Measurements from ENCODE around the gene AOC1. TPM values are rescaled to one million over a fixed set of nuclear protein-coding genes. Genes with fewer than 3 reads are reported as not detected.

Gene AOC1
- total and polyA plus RNA-seq, 10 of the 15 experiments (the other 5 are each of a cell fraction or from before 2014, with no cell fraction given), result 0.07 TPM; not detected in 9

- in situ Hi-C loops (cut with MboI) (no loop called here), intact Hi-C loops (cut with micrococcal nuclease; ENCODE audit: unreplicated experiment) (no loop called here)
- 38% methylated on average over 7 of the region's 7 CpGs for WGBS (ENCODE audit: insufficient coverage, insufficient replicate concordance, low lambda C conversion rate, missing lambda C conversion rate)
- no peak overlapping the region for H3K4me2 ChIP-seq (ENCODE audit: control insufficient read depth, insufficient read depth)
- ChIA-PET POLR2A (no interaction called here), SMC1A (ENCODE audit: uncharacterized antibody, unreplicated experiment) (no interaction called here), CTCF (interaction anchor here (1.0 to 1.2 kb wide), 2 partner anchors 29 to 56 kb away, joined by 3 to 4 read pairs; no protein-coding TSS in a partner anchor), RAD21 (ENCODE audit: unreplicated experiment) (interaction anchor here (1.0 kb wide), 1 partner anchor 33 kb away, joined by 4 read pairs; no protein-coding TSS in a partner anchor)
- no peak for ATAC-seq
- no peak overlapping the region for H2AFZ ChIP-seq (ENCODE audit: control insufficient read depth, low read depth, low read length)
- H3K9ac ChIP-seq (ENCODE audit: control insufficient read depth, insufficient read depth, low read length), result no peak overlapping the region
- no peak overlapping the region for H3K4me3 ChIP-seq
- no TSS peak for BruUV-seq (replicated peaks)
- H4K20me1 ChIP-seq (ENCODE audit: control insufficient read depth, insufficient read depth), result no peaks in the 10 kb centered on the region
- DNase-seq (ENCODE audit: low read depth, low spot score), result no peak
- H3K27ac ChIP-seq (ENCODE audit: control insufficient read depth, insufficient read depth), result no peak overlapping the region
- no peaks in the 10 kb centered on the region for H3K36me3 ChIP-seq (ENCODE audit: control insufficient read depth in 2 of 2, insufficient read depth in 2 of 2, low read length in 1 of 2)
- no peaks in the 10 kb centered on the region for H3K4me1 ChIP-seq (ENCODE audit: control insufficient read depth, insufficient read depth, low read length)
- H3K27me3 ChIP-seq (replicated peaks in 1 of 2; ENCODE audit: control insufficient read depth in 2 of 2, insufficient read depth in 2 of 2, low read length in 1 of 2), result no peaks in the 10 kb centered on the region; a peak in 1 of 4 replicates
- FAIRE-seq, result no peak
- TF ChIP-seq, protein P1, sequence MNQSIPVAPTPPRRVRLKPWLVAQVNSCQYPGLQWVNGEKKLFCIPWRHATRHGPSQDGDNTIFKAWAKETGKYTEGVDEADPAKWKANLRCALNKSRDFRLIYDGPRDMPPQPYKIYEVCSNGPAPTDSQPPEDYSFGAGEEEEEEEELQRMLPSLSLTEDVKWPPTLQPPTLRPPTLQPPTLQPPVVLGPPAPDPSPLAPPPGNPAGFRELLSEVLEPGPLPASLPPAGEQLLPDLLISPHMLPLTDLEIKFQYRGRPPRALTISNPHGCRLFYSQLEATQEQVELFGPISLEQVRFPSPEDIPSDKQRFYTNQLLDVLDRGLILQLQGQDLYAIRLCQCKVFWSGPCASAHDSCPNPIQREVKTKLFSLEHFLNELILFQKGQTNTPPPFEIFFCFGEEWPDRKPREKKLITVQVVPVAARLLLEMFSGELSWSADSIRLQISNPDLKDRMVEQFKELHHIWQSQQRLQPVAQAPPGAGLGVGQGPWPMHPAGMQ (IDR thresholded peaks at IDR 0.05; ENCODE audit: borderline replicate concordance), result no peak
- TF ChIP-seq SMC3 (IDR thresholded peaks at IDR 0.05; ENCODE audit: borderline replicate concordance, low read length), result no peak
- TF ChIP-seq SPI1 (IDR thresholded peaks at IDR 0.05; ENCODE audit: borderline replicate concordance, insufficient read depth, low read depth, low read length), result peak; percentile 34; the same call in 1 of the 2 replicates
- TF ChIP-seq RELA (IDR thresholded peaks at IDR 0.05; ENCODE audit: borderline replicate concordance, partially characterized antibody), result no peak
- no peak for TF ChIP-seq ZNF217 (IDR thresholded peaks at IDR 0.05)
- no peak for TF ChIP-seq SREBF1 (IDR thresholded peaks at IDR 0.05; ENCODE audit: low read length)
- no peak for TF ChIP-seq SMAD5 (IDR thresholded peaks at IDR 0.05; ENCODE audit: low read depth)
- no peak for TF ChIP-seq ZBED1 (IDR thresholded peaks at IDR 0.05; ENCODE audit: borderline replicate concordance)
- no peak for TF ChIP-seq MYB (IDR thresholded peaks at IDR 0.05; ENCODE audit: borderline replicate concordance, low read depth, low read length)
- TF ChIP-seq MEF2B (IDR thresholded peaks at IDR 0.05; ENCODE audit: partially characterized antibody, poor library complexity, severe bottlenecking), result peak; percentile 85
- 0 out of 2 replicates have a peak, but pooled peaks have one; percentile 49 for TF ChIP-seq ZNF687 (IDR thresholded peaks at IDR 0.05)
- TF ChIP-seq, protein P2, sequence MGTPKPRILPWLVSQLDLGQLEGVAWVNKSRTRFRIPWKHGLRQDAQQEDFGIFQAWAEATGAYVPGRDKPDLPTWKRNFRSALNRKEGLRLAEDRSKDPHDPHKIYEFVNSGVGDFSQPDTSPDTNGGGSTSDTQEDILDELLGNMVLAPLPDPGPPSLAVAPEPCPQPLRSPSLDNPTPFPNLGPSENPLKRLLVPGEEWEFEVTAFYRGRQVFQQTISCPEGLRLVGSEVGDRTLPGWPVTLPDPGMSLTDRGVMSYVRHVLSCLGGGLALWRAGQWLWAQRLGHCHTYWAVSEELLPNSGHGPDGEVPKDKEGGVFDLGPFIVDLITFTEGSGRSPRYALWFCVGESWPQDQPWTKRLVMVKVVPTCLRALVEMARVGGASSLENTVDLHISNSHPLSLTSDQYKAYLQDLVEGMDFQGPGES (IDR thresholded peaks at IDR 0.05), result no peak
- no peaks in the 10 kb centered on the region for H3K79me2 ChIP-seq (ENCODE audit: control insufficient read depth, insufficient read depth, low read length)
- H3K9me3 ChIP-seq (replicated peaks; ENCODE audit: control insufficient read depth, insufficient read depth, low read length), result no peaks in the 10 kb centered on the region; the same call in 1 of the 3 replicates
Measured at GRCh38 chr7:150820578-150821198, 31.6 kb upstream of the AOC1 start.

All from GM12878 (cell line).